HG03135 (cell line): Measurements from ENCODE around the gene RMI2.

Experiments used
- ATAC-seq: cut with Tn5 transposase; IDR thresholded peaks from one replicate; pipeline ENCODE4 v1.9.1; 2021; ENCODE audit warnings: mild to moderate bottlenecking, moderate library complexity; ENCODE audit not compliant: unreplicated experiment

RMI2 gene

GRCh38 chr16:11396241-11397048 lies 51.2 kb downstream of the RMI2 start:
- ATAC-seq: no peak

GRCh38 chr16:11398136-11398535 lies 52.9 kb downstream of the RMI2 start:
- ATAC-seq: no peak

DNA sequence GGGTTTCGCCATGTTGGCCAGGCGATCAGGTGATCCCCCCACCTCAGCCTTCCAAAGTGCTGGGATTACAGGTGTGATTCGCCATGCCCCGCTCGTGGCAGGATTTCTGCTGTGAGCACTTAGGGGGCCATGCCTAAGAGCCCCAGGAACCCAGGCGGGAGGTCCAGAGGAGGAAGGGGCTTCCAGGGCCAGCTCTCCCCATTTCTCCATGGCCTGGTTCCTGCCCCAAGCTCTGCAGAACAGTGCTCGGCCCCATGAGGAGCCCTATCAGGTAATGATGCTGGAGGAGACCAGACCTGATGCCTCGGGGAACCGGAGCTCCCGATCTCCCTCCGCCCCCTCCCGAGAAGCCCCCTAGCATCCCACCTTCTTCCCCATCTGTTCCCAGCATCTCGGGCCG lies 53.6 kb downstream of the RMI2 start:
- no peak for ATAC-seq

DNA sequence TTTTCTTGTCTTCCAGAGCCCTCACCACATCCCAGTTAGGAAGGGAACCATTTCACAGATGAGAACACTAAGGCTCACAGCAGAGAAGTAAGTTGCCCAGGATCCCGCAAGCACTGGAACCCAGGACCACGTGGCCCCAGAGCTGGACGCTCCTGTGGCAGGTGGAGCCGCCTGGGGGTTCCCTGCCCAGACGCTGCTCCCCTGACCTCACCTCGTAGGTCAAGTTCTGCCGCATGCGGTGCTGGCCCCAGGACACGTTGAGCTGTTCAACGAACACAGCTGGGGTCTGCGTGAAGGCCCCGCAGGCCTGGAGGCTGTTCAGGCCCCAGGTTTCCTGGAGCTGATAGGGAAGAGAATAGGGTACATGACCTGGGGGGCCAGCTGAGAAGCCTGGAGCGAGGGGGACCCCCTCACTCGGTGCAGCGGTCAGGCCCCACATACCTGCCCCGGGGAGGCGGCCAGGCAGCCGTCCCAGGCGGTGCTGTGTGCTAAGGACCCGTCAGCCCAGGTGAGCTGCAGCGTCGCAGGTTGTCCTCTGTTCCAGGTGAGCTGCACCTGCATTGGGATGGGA lies 54.1 kb downstream of the RMI2 start:
- ATAC-seq: no peak

DNA sequence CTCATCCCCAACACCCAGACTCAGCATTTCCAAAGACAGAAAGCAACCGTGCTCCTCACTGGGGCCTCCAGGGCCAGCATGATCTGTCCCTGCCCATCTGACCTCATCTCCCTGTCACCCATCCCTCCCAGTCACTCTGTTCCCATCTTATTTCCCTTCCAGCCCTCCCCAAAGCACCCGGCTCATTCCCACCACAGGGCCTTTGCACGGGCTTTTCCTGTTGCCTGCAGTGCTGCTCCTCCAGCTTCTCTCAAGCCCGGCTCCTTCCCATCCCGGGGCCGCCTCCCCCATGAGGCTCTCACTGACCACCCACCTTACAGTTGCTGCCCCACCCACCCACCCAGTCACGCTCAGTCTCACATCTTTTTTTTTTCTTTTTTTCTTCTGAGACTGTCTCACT lies 54.8 kb downstream of the RMI2 start:
- ATAC-seq: no peak
